GM19043 (cell line): ENCODE results near the gene SYCN.

Experiments used
- ATAC-seq: cut with Tn5 transposase; IDR thresholded peaks from one replicate; pipeline ENCODE4 v1.9.1; 2021; ENCODE audit warnings: low read depth; ENCODE audit not compliant: unreplicated experiment

The SYCN gene

GRCh38 chr19:39157275-39157996 lies 46.6 kb downstream of the SYCN start:
- ATAC-seq, result no peak

- ATAC-seq, result no peak
Observed at GRCh38 chr19:39156326-39157230, 47.5 kb downstream of the SYCN start.

- ATAC-seq, result no peak
Observed at GRCh38 chr19:39155741-39156140, 48.3 kb downstream of the SYCN start.

- no peak for ATAC-seq
Observed at GRCh38 chr19:39155114-39155700, 48.9 kb downstream of the SYCN start.

GRCh38 chr19:39154629-39155100 lies 49.4 kb downstream of the SYCN start:
- ATAC-seq, result no peak

- ATAC-seq, result no peak
Observed at GRCh38 chr19:39154100-39154628, 49.9 kb downstream of the SYCN start.
